Breast epithelium (tissue), 4 donors: ENCODE measurements around the gene NMUR2. TPM values are rescaled to one million over a fixed set of nuclear protein-coding genes. Genes with fewer than 3 reads are reported as not detected.

Source experiments
- DNase-seq, 2 donors: peaks; one replicate each; pipeline ENCODE4 v3.0.0-alpha.2; 2019; ENCODE audit warnings: low spot score in 2 of 2
- H3K27ac ChIP-seq, 2 donors: fragments of 200-600 bp; sonication (generic) in 1 of 2; one replicate each; pipeline ENCODE4 v1.5.1; 2016 to 2019; ENCODE audit warnings: mild to moderate bottlenecking in 1 of 2
- H3K27me3 ChIP-seq, 2 donors: fragments of 200-600 bp; sonication (generic) in 1 of 2; one replicate each; pipeline versions ENCODE4 v1.5.1 to v1.6.0; 2017 to 2019; ENCODE audit warnings: control low read depth in 1 of 2, mild to moderate bottlenecking in 1 of 2
- H3K36me3 ChIP-seq: fragments of 200-600 bp; one replicate; pipeline ENCODE4 v1.5.1; 2019
- H3K4me1 ChIP-seq, 2 donors: fragments of 200-600 bp; sonication (generic); one replicate each; pipeline ENCODE4 v1.5.1; 2016 to 2019; ENCODE audit warnings: control low read depth in 1 of 2
- H3K4me3 ChIP-seq, 3 donors: fragments of 200-600 bp; sonication (generic); 1 replicate in 2 of 3; 2 replicates in 1 of 3; pipeline ENCODE4 v1.5.1; 2016 to 2019; ENCODE audit warnings: mild to moderate bottlenecking in 3 of 3, moderate library complexity in 2 of 3
- H3K9me3 ChIP-seq, 2 donors: fragments of 200-600 bp; sonication (generic) in 1 of 2; one replicate each; pipeline ENCODE4 v1.5.1; 2016 to 2019; ENCODE audit warnings: control low read depth in 1 of 2
- POLR2A ChIP-seq: fragments of 450-650 bp; IDR thresholded peaks from one replicate; pipeline ENCODE4 v1.6.1; 2016; ENCODE audit warnings: antibody characterized with exemption, mild to moderate bottlenecking, moderate library complexity
- POLR2AphosphoS5 ChIP-seq, 3 donors: sonication (generic); formaldehyde crosslinking; IDR thresholded peaks; one replicate each; pipeline ENCODE4 v1.6.1; 2017; ENCODE audit warnings: antibody characterized with exemption in 3 of 3
- intact Hi-C: fragments of 100-400 bp; cut with DNase I; formaldehyde crosslinking; loops from one replicate; pipeline ENCODE4 v1.15.1; 2023; ENCODE audit warnings: low total_unique reads
- total RNA-seq, 3 donors: library from RNA; depleted of rRNA; stranded (reverse); fragments of >200 nt; gene quantifications; one replicate each; pipeline ENCODE4 v1.1.0, GENCODE V29; 2016
- TF ChIP-seq, protein P1 (sequence below), 3 donors: fragments of 450-650 bp; IDR thresholded peaks; one replicate each; pipeline ENCODE4 v1.5.1; 2016 to 2017; ENCODE audit warnings: antibody characterized with exemption in 3 of 3, mild to moderate bottlenecking in 3 of 3, moderate library complexity in 3 of 3

Gene NMUR2
- total RNA-seq, 3 donors from 2014 or later, result 0.33 TPM; not detected in 2

DNA sequence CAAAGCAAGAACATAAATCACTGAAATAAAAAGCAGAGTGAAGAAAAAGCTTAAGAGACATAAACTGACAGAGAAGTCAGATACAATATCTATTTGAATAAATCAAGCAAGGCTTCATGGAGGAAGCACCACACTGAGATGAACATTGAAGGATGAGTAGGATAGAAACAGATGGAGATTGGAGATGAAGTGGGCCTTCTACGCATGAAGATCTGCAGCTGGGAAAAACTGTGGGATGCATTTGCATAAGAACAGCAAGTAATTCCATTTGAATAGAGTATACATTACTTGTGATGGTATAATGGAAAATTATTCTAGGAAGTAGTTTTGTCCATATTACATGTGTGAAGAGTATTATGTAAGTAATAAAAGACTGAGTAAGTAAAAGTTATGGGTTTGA is 16.5 kb downstream of the NMUR2 start:
- H3K4me1 ChIP-seq, result no peaks in the 10 kb centered on the region
- H3K4me3 ChIP-seq, result no peak overlapping the region
- H3K27ac ChIP-seq, result no peak overlapping the region
- no peaks in the 10 kb centered on the region for H3K27me3 ChIP-seq
- no peak for TF ChIP-seq POLR2AphosphoS5 (IDR thresholded peaks at IDR 0.05)
- no peak for TF ChIP-seq POLR2A
- TF ChIP-seq, protein P1, sequence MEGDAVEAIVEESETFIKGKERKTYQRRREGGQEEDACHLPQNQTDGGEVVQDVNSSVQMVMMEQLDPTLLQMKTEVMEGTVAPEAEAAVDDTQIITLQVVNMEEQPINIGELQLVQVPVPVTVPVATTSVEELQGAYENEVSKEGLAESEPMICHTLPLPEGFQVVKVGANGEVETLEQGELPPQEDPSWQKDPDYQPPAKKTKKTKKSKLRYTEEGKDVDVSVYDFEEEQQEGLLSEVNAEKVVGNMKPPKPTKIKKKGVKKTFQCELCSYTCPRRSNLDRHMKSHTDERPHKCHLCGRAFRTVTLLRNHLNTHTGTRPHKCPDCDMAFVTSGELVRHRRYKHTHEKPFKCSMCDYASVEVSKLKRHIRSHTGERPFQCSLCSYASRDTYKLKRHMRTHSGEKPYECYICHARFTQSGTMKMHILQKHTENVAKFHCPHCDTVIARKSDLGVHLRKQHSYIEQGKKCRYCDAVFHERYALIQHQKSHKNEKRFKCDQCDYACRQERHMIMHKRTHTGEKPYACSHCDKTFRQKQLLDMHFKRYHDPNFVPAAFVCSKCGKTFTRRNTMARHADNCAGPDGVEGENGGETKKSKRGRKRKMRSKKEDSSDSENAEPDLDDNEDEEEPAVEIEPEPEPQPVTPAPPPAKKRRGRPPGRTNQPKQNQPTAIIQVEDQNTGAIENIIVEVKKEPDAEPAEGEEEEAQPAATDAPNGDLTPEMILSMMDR (IDR thresholded peaks at IDR 0.05), result no peak
- intact Hi-C loops, result no loop called here
- no peaks in the 10 kb centered on the region for H3K9me3 ChIP-seq
- DNase-seq, result no peak
- H3K36me3 ChIP-seq, result no peaks in the 10 kb centered on the region

DNA sequence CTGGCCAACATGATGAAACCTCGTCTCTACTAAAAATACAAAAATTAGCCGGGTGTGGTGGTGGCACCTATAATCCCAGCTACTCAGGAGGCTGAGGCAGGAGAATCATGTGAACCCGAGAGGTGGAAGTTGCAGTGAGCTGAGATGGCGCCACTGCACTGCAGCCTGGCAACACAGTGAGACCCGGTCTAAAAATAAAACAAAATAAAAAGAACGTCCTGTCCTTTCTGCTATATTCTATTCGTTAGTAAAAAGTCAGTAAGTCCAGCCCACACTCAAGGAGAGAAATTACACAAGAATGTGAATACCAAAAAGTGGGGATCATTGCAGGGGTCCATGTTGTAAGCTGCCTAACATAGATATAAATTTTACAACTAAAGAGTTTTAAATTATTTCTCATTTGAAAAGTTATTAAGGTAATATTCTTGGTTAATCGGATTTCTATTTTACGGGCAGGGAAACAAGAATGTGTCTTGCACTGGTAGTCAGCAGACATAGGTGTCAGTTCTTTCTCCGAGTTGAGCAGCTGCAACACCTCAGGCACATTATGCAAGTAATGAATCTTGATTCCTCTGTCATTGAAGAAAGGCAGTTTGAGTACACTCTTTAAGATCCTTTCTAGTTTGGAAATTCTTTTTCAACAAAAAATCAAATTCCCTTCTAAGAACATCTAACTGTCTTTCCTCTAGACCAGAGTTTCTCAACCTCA is 24.5 kb downstream of the NMUR2 start:
- DNase-seq, result no peak
- Histone ChIP-seq H3K9me3 (no peaks in the 10 kb centered on the region), H3K36me3 (no peaks in the 10 kb centered on the region), H3K27me3 (no peaks in the 10 kb centered on the region), H3K4me1 (no peaks in the 10 kb centered on the region), H3K27ac (no peak overlapping the region), H3K4me3 (no peak overlapping the region)
- intact Hi-C loops, result loop anchor here (5.0 kb wide), 1 partner anchor 538 kb away; no protein-coding TSS in a partner anchor
- TF ChIP-seq POLR2AphosphoS5 (IDR thresholded peaks at IDR 0.05), result no peak
- TF ChIP-seq, protein P1 (IDR thresholded peaks at IDR 0.05), result no peak
- no peak for TF ChIP-seq POLR2A

DNA sequence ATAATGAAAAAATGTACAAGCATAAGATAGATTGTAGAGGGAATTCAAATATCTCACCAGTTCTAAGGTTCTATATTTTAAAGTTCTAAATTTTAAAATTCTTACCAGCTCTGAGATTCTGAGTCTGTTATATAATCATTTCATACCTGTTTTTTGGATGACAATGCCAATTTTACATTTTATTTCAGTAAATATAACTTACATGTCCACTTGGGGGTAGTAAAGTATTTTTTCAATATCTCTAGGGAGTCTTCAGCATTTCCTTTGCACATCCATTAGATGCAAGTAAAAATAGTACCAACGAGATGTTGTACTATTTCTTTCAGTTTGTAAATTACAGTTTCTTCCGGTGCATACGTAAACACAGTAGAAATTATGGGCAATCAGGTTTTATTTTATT is 25.7 kb downstream of the NMUR2 start:
- intact Hi-C loops, result no loop called here
- TF ChIP-seq POLR2AphosphoS5 (IDR thresholded peaks at IDR 0.05) (no peak), POLR2A (no peak)
- TF ChIP-seq, protein P1 (IDR thresholded peaks at IDR 0.05), result no peak
- Histone ChIP-seq H3K4me3 (no peak overlapping the region), H3K9me3 (no peaks in the 10 kb centered on the region), H3K4me1 (no peaks in the 10 kb centered on the region), H3K27me3 (no peaks in the 10 kb centered on the region), H3K36me3 (no peaks in the 10 kb centered on the region), H3K27ac (no peak overlapping the region)
- no peak for DNase-seq

GRCh38 chr5:152378730-152379129 is 26.3 kb downstream of the NMUR2 start:
- intact Hi-C loops, result no loop called here
- H3K27ac ChIP-seq, result no peak overlapping the region

GRCh38 chr5:152376886-152377285 is 28.2 kb downstream of the NMUR2 start:
- H3K27me3 ChIP-seq, result no peaks in the 10 kb centered on the region
- H3K9me3 ChIP-seq, result no peaks in the 10 kb centered on the region
- H3K27ac ChIP-seq, result peak overlapping the region in 1 of 2 donors; percentile 59
- no peak overlapping the region for H3K4me3 ChIP-seq
- TF ChIP-seq POLR2A (no peak), POLR2AphosphoS5 (IDR thresholded peaks at IDR 0.05) (no peak)
- TF ChIP-seq, protein P1 (IDR thresholded peaks at IDR 0.05), result no peak
- DNase-seq, result no peak
- intact Hi-C loops, result no loop called here
- H3K36me3 ChIP-seq, result no peaks in the 10 kb centered on the region
- no peaks in the 10 kb centered on the region for H3K4me1 ChIP-seq

More at GRCh38 chr5:152378730-152379129, 26.3 kb downstream of the NMUR2 start:
- Histone ChIP-seq H3K27me3 (no peaks in the 10 kb centered on the region), H3K4me1 (no peaks in the 10 kb centered on the region), H3K36me3 (no peaks in the 10 kb centered on the region), H3K4me3 (no peak overlapping the region), H3K9me3 (no peaks in the 10 kb centered on the region)
- DNase-seq, result no peak
- TF ChIP-seq, protein P1 (IDR thresholded peaks at IDR 0.05), result no peak
